ENCODE measurements around the gene PTGES2.
"Not testable (repeated sequence)": the region's sequence is repeated elsewhere in the genome, so short reads cannot be mapped to it uniquely, and the experiment has no call there.

The PTGES2 gene

GRCh38 chr9:128136816-128137793 lies 9.6 kb upstream of the PTGES2 start:
- no peak for DNase-seq

- DNase-seq: not testable (repeated sequence)
Measured at GRCh38 chr9:128135561-128135960, 8.0 kb upstream of the PTGES2 start.

- not testable (repeated sequence) for DNase-seq
Measured at GRCh38 chr9:128132139-128132538, 4.6 kb upstream of the PTGES2 start.

- DNase-seq: not testable (repeated sequence)
Measured at GRCh38 chr9:128131346-128131745, 3.8 kb upstream of the PTGES2 start.

- DNase-seq: not testable (repeated sequence)
Measured at GRCh38 chr9:128130651-128131050, 3.1 kb upstream of the PTGES2 start.

GRCh38 chr9:128129976-128130590 lies 2.6 kb upstream of the PTGES2 start:
- DNase-seq: not testable (repeated sequence)

- no peak for DNase-seq
Measured at GRCh38 chr9:128128836-128129590, 1.5 kb upstream of the PTGES2 start.

- peak in 1 of 2 experiments; percentile 70 for DNase-seq
Measured at GRCh38 chr9:128127990-128128835, 684 bp upstream of the PTGES2 start.

- DNase-seq: no peak
Measured at GRCh38 chr9:128125580-128126354, 1.8 kb downstream of the PTGES2 start.

GRCh38 chr9:128124873-128125579 lies 2.5 kb downstream of the PTGES2 start:
- DNase-seq: peak in 1 of 2 experiments; percentile 20

- no peak for DNase-seq
Measured at GRCh38 chr9:128124451-128124850, 3.1 kb downstream of the PTGES2 start.

GRCh38 chr9:128123451-128124080 lies 4.0 kb downstream of the PTGES2 start:
- no peak for DNase-seq

- no peak for DNase-seq
Measured at GRCh38 chr9:128122809-128123175, 4.7 kb downstream of the PTGES2 start.

- no peak for DNase-seq
Measured at GRCh38 chr9:128121924-128122808, 5.4 kb downstream of the PTGES2 start.

GRCh38 chr9:128121466-128121810 lies 6.1 kb downstream of the PTGES2 start:
- DNase-seq: no peak

GRCh38 chr9:128120741-128121465 lies 6.6 kb downstream of the PTGES2 start:
- no peak for DNase-seq

GRCh38 chr9:128120061-128120740 lies 7.3 kb downstream of the PTGES2 start:
- no peak for DNase-seq

Measured in cerebellar nuclear complex (tissue), 1 donor.